Measurements from ENCODE around the gene VIPR2. TPM values are rescaled to one million over a fixed set of nuclear protein-coding genes. Genes with fewer than 3 reads are reported as not detected.

Gene VIPR2
- total and polyA plus RNA-seq, 11 donors, result 3.3 to 27.0 (median 18.5) TPM

- TF ChIP-seq POLR2A (IDR thresholded peaks at IDR 0.05) (no peak), CTCF (IDR thresholded peaks at IDR 0.05) (no peak)
- DNase-seq (peak in 2 of 5 donors; percentile 10 to 11), ATAC-seq (no peak)
- H3K4me3 ChIP-seq, result no peak overlapping the region
- H3K27me3 ChIP-seq, result no peaks in the 10 kb centered on the region
- 72 to 82% (median 76%) methylated on average over 8 of the region's 8 CpGs for WGBS, 4 donors
- H3K36me3 ChIP-seq, result no peaks in the 10 kb centered on the region
- intact Hi-C loops (cut with DNase I), result no loop called here
- H3K9me3 ChIP-seq, result no peaks in the 10 kb centered on the region
- peaks cover 0 to 5% (median 0%) of the 10 kb centered on the region in 12 donors for H3K4me1 ChIP-seq
- no peak overlapping the region for H3K27ac ChIP-seq
These were observed 13.8 kb downstream of the VIPR2 start for GRCh38 chr7:159130820-159131219.

GRCh38 chr7:159130199-159130775 lies 14.4 kb downstream of the VIPR2 start:
- ATAC-seq (no peak), DNase-seq (peak in 2 of 5 donors; percentile 3 to 7)
- H3K4me3 ChIP-seq, result no peak overlapping the region
- intact Hi-C loops (cut with DNase I), result no loop called here
- WGBS, 4 donors, result 88 to 95% (median 93%) methylated on average over 9 of the region's 9 CpGs
- TF ChIP-seq POLR2A (IDR thresholded peaks at IDR 0.05) (no peak), CTCF (IDR thresholded peaks at IDR 0.05) (no peak)
- H3K36me3 ChIP-seq, result no peaks in the 10 kb centered on the region
- H3K4me1 ChIP-seq, result peaks cover 0 to 5% (median 0%) of the 10 kb centered on the region in 12 donors
- H3K27ac ChIP-seq, result no peak overlapping the region
- no peaks in the 10 kb centered on the region for H3K9me3 ChIP-seq
- H3K27me3 ChIP-seq, result no peaks in the 10 kb centered on the region

- no peak overlapping the region for H3K27ac ChIP-seq
- intact Hi-C loops (cut with DNase I), result no loop called here
- DNase-seq (peak in 2 of 5 donors; percentile 9), ATAC-seq (no peak)
- peaks cover 0 to under 1% (median 0%) of the 10 kb centered on the region in 12 donors for H3K4me1 ChIP-seq
- H3K27me3 ChIP-seq, result no peaks in the 10 kb centered on the region
- no peaks in the 10 kb centered on the region for H3K36me3 ChIP-seq
- no peaks in the 10 kb centered on the region for H3K9me3 ChIP-seq
- WGBS, 4 donors, result 83 to 95% (median 91%) methylated on average over 10 of the region's 10 CpGs
- no peak overlapping the region for H3K4me3 ChIP-seq
- TF ChIP-seq POLR2A (IDR thresholded peaks at IDR 0.05), result no peak
These were observed 15.9 kb downstream of the VIPR2 start for GRCh38 chr7:159128767-159129166.

GRCh38 chr7:159127691-159128642 lies 16.7 kb downstream of the VIPR2 start:
- 88 to 90% (median 89%) methylated on average over 15 to 16 of the region's 16 CpGs for WGBS, 4 donors
- H3K36me3 ChIP-seq, result no peaks in the 10 kb centered on the region
- no peak overlapping the region for H3K4me3 ChIP-seq
- intact Hi-C loops (cut with DNase I), result no loop called here
- no peak for TF ChIP-seq CTCF (IDR thresholded peaks at IDR 0.05)
- TF ChIP-seq POLR2A (IDR thresholded peaks at IDR 0.05), result no peak
- ATAC-seq (no peak), DNase-seq (peak in 2 of 5 donors; percentile 8 to 11)
- no peaks in the 10 kb centered on the region for H3K9me3 ChIP-seq
- no peak overlapping the region for H3K27ac ChIP-seq
- no peaks in the 10 kb centered on the region for H3K4me1 ChIP-seq
- H3K27me3 ChIP-seq, result no peaks in the 10 kb centered on the region
